NCI-H82 (cell line): ENCODE data around the gene STK11.

Source experiments
- DNase-seq: peaks from one replicate; lab custom pipeline; 2025; lab: John Stamatoyannopoulos, UW

Gene STK11

GRCh38 chr19:1273263-1274041 lies 67.9 kb downstream of the STK11 start:
- DNase-seq: peak; percentile 39

DNA sequence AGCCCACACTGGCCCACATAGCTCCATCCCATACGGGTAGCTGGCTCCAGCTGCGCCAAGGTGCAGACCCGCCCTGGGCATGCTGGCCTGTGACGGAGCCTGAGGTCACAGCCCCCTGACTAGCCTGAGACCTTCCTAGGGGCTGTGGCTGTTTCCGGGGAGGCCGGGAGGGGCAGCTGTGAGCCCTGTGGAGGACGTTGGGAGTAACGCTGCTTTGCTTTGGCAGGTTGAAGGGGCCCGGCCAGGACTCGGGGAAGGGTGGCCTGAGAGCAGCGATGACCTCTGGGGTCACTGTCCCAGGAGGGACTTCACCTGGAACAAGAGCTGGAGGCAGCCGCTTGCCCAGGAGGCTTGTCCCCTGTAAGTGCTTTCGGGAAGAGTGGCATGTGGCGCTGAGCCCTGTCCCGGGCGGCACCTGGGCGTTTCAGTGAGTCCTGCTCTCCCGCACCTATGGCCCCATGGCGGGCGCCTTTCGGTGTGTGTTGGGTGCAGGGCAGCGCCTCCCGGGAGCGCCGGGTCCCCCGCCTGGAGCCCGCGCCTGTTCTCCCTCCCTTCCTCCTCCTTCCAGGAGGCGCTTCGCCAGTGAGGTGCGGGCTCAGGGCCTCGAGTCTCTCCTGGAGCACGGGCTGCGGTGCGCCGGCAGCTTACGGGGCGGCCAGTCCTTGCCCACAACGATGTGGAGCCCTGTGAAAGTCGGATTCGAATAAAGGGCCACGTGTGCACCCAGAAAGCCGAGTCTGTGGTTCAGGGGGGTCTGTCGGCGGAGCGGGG lies 68.7 kb downstream of the STK11 start:
- DNase-seq: peak; percentile 44

DNA sequence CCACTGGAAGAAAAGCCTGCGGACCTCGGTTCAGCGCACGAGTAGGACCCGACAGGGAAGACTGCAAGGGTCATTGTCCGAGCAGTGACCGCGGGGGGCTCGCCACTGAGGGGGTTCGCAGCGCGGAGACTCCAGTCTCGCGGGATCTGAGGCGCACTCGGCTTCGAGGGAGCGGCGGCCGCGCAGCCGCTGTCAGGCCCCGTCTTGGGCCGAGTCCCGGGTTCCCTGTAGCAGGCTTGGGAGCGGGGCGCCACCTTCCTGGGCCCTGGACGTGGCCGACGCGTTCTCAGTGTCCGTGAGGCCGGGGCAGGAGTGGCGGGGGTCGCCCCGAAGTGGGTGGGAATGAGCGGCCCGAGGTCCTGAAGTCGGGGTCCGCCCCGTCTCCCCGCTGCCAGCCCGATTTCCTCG lies 69.3 kb downstream of the STK11 start:
- peak; percentile 57 for DNase-seq

DNA sequence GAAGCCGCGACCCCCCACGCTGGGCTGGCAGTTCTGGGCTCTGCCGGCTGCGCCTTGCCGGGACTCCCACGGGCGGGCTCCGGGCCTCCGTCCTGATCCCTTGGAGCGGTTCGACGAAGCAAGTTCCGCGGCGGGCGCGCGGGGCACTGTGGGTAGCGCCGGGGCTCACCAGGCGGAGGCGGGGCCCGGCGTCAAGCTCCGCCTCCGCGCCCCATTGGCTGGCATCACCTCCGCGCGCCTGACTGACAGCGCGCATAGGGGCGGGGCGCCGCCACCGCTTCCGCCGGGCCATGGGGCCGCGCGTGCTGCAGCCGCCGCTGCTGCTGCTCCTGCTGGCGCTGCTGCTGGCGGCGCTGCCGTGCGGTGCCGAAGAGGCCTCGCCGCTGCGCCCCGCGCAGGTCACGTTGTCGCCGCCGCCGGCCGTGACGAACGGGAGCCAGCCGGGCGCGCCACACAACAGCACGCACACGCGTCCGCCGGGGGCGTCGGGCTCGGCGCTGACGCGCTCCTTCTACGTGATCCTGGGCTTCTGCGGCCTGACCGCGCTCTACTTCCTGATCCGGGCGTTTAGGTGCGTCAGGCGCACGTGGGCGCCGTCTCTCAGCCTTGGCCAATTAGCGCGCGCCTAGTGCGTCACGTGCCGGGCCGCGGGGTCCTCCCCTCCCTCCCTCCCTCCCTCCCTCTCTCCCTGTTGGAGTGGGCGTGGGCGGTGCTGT lies 69.8 kb downstream of the STK11 start, which contains the start of gene FAM174C:
Gene FAM174C (plus strand): TSS at position 271 of the 716 bp plus-strand sequence. CDS start 20 bp downstream, at position 291.
- DNase-seq: peak; percentile 97

DNA sequence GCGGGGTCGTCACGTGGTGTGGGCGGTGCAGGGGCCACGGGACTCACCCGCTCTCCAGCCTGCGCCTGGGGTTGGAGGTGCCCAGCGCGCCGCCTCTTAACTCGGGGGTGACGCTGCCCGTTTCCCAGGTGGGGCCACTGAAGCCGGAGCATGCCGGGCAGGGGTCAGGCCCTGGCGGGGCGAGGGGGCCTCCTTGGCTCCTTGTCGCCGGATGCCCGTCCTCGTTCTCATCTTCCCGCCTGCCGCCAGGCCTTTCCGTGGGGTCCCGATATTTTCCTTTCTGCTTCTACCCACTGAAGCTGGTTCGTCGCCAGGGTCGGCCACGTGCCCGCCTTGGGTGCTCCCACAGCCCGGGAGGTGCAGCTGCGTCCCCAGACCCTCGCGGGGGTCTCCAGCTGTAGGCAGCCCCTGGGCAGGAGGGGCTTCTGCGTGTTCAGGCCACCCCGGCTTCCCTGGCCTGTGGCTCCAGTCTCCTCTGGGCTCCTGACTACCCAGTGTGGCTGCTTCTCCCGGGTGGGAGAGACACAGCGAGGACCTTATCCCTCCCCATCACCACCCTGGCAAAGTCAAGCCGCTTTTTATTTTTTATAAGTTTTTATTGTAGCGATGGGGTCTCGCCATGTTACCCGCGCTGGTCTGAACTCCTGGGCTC lies 70.5 kb downstream of the STK11 start:
- DNase-seq: no peak

DNA sequence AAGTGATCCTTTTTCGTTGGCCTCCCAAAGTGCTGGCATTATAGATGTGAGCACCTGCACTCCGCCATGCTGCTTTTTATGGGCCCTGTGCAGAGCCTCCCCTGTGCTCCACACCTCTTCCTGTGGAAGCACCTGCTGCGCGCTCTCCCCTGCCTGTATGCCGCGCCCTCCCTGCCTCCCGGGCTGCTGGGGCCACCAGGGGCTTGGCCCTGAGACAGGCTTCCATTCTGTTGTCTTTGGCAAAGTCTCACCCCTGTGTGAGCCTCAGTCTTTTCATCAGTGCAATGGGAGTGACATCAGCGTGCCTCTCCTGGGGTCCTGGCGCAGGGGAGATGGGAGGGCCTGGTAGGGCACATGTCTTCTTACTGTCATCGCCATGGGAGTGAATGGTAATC lies 71.0 kb downstream of the STK11 start:
- no peak for DNase-seq

- DNase-seq: no peak
These were observed 71.5 kb downstream of the STK11 start for GRCh38 chr19:1277061-1277460.
